Head of caudate nucleus (tissue), 42 donors: ENCODE data around the gene PARP6.
A peak's percentile ranks its signal among the peaks of the same experiment; 100 is the strongest.

Experiments
- DNase-seq, 42 donors: peaks; one replicate each; pipeline versions ENCODE4 v3.0.0 to v3.0.0-alpha.2; 2020 to 2021; ENCODE audit warnings: mixed read lengths in 7 of 42
- intact Hi-C: fragments of 100-400 bp; cut with DNase I; formaldehyde crosslinking; loops from one replicate; pipeline ENCODE4 v1.15.0; 2022

The PARP6 gene

GRCh38 chr15:72206677-72207000, 65.7 kb downstream of the PARP6 start:
- intact Hi-C loops = no loop called here
- no peak for DNase-seq

- intact Hi-C loops = no loop called here
- no peak for DNase-seq
These were observed 66.3 kb downstream of the PARP6 start for GRCh38 chr15:72205896-72206676.

DNA sequence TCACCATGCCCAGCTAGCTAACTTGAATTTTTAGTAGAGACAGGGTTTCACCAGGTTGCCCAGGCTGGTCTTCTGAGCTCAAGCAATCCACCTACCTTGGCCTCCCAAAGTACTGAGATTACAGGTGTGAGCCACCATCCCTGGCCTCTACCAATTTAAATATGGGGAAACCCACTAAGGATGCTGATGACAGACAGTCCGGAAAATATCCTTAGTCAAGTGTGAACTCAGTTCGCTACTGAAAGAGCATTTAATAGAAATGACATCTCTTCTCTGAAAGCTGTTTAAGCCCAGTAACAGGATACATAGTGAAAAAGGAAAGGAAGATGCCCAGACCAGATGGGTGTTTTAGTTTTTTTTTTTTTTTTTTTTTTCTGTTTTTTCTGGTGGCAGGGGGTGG, 67.1 kb downstream of the PARP6 start:
- intact Hi-C loops = no loop called here

DNA sequence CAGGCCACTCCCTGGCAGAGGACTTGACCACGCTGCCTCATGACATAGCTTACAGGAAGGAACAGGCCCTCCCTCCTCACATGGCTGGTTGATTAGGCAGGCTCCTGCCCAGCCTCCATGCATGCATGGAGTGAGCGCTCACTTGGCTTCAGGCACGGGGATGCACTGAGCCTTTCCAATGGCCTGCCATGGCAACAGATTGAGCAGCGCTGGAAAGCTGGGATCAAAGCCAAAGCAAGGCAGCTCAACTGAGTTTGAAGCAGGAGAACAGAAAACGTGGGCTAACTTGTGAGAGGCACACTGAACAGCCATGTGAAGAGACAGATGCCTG, 68.9 kb downstream of the PARP6 start:
- peak; percentile 62 to 96 (median 86) for DNase-seq
- intact Hi-C loops = no loop called here

More for the DNA sequence above, 67.1 kb downstream of the PARP6 start:
- no peak for DNase-seq

GRCh38 chr15:72202801-72203506, 69.4 kb downstream of the PARP6 start:
- intact Hi-C loops = no loop called here
- DNase-seq = no peak

GRCh38 chr15:72202302-72202701, 70.1 kb downstream of the PARP6 start:
- intact Hi-C loops = no loop called here

GRCh38 chr15:72201391-72201921, 70.9 kb downstream of the PARP6 start:
- intact Hi-C loops = no loop called here
- peak in 2 of 42 donors; percentile 38 to 41 for DNase-seq

More at GRCh38 chr15:72202302-72202701, 70.1 kb downstream of the PARP6 start:
- DNase-seq = no peak

- DNase-seq = no peak
- intact Hi-C loops = no loop called here
These were observed 71.7 kb downstream of the PARP6 start for GRCh38 chr15:72200395-72201237.

DNA sequence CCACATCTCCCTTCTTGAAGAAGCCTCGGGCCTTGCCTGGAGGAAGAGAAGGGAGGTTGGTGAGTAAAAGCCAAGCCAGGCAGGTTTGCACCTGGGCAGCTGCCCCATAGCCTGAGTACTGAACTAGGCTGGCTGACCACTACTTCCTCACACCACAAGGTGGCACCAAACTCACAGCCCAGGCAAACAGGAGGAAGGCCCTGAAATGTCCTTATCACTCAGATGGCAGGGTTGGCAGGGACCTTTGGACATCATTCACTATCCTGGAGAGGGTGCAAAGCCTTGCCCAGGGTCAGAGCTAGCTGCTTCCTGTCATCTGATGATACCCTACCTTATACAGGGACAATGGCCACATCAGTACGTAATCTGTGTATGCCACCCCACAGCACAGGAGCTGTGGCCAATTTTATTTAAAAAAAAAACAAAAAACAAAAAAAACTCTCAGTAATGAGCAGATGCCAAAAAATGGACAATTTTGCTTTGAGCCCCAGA, 72.6 kb downstream of the PARP6 start:
- peak in 41 of 42 donors; percentile 61 to 92 (median 80) for DNase-seq
- intact Hi-C loops = loop anchor here (10.0 kb wide), 1 partner anchor 75 kb away; the partner anchor contains the start of gene PARP6

DNA sequence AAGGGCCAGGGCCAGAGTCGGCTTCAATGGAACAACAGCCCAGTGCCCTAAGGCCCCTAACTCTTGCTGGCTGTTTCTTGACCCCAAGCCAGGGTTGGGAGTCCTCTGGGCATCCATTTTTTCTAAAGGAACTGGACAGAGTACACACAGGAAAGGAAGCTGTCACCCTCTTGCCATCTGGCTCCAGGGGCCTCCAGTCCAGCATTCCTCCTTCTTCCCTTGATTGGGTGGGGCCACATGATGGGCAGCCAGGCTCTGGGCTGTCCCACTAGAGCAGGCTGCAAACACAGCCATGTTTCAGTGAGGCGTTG, 73.2 kb downstream of the PARP6 start:
- intact Hi-C loops = loop anchor here (10.0 kb wide), 1 partner anchor 76 kb away; the partner anchor contains the start of gene PARP6
- DNase-seq = peak in 1 of 42 donors; percentile 12

DNA sequence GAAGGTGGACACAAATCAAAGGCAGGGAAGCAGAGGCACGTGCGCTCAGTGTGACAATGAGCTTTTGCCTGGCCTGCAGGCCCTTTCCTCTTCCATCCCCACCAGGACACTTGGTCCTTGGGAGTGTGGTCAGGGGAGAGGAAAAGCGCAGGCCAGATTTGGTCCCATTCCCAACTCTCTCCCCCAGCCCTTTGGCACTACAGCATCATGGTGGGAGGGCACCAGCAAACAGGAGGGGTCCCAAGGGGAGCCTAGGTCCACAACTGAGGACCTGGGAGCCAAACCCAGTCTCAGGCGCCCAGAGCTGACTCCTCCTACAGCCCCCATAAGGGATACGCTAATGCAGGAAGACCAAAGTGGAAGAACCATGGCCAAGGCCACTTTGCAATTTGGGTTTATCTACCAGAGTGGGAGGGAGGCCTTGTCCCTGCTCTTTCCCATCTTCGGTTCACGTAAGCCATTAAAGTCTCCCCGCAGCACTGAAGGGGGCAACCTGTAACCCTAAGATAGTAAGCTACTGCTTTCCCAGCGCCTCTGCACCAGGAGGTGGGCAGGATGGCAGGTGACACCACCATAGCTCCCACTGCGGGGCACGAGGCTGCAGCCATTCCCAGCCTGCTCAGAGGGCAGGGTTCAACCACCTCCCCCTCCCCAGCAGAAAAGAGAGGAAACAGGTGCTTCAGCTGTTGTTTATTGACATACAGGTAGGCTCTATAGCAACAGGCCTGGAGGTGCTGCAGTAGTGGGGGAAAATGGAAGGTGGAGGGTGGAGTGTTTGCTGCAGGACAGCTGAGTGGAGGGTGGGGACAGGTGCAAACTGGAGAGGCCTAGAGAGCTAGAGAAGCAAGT, 73.8 kb downstream of the PARP6 start:
- DNase-seq = peak in 1 of 42 donors; percentile 9
- intact Hi-C loops = loop anchor here (10.0 kb wide), 1 partner anchor 76 kb away; the partner anchor contains the start of gene PARP6

- peak in 8 of 42 donors; percentile 20 to 46 (median 34) for DNase-seq
- intact Hi-C loops = loop anchor here (10.0 kb wide), 1 partner anchor 77 kb away; the partner anchor contains the start of gene PARP6
These were observed 74.6 kb downstream of the PARP6 start, which contains the start of gene GRAMD2A for GRCh38 chr15:72197460-72198355. GRAMD2A (minus strand) TSS chr15:72197787.

DNA sequence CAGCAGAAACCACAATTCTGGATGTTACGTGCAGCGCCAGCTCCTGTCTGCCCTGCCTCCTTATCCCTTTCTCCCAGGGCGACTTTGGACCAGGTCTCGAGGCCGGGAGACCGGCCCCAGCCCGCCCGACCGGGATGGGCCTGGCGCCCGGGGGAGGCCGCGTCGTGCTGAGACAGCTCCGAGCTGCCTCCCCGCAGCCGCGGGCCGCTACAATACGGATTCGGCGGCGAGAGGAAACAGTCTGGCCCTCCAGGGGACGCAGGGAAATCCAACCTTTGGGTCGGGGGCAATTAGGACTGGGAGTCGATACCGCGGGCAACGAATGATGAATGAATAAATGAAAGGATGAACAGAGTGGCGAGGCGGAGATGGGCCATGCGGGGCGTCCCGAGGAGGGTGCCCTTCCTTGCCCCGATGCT, 75.3 kb downstream of the PARP6 start:
- DNase-seq = peak in 1 of 42 donors; percentile 19
- intact Hi-C loops = loop anchor here (10.0 kb wide), 1 partner anchor 78 kb away; the partner anchor contains the start of gene PARP6

GRCh38 chr15:72196409-72197040, 75.8 kb downstream of the PARP6 start:
- DNase-seq = peak in 2 of 42 donors; percentile 14 to 31
- intact Hi-C loops = loop anchor here (10.0 kb wide), 1 partner anchor 78 kb away; the partner anchor contains the start of gene PARP6

DNA sequence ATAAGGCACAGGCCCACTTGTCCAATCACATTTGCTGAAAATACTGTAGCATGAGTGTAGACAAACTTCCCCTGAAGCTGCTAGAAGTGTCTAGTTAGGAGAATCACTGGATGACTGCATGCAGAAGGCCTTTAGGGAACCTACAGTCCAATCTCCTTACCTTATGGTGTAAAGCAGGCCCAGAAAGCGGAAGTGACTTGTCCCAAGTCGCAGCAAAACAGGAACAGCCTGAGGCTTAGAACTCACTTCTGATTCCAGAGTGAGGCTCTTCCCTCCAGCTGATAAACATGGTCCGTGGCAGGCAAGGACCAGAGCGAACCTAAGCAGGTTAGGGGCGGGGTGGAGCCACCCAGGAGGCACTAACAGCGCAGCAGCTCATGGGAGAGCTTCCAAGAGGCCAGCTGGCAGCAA, 77.2 kb downstream of the PARP6 start:
- intact Hi-C loops = loop anchor here (10.0 kb wide), 1 partner anchor 80 kb away; the partner anchor contains the start of gene PARP6

GRCh38 chr15:72193836-72194396, 78.4 kb downstream of the PARP6 start:
- intact Hi-C loops = loop anchor here (10.0 kb wide), 1 partner anchor 81 kb away; the partner anchor contains the start of gene PARP6
- peak in 1 of 42 donors; percentile 15 for DNase-seq

More for the DNA sequence above, 77.2 kb downstream of the PARP6 start:
- peak in 2 of 42 donors; percentile 15 to 44 for DNase-seq
